ENCODE measurements around the gene ZNF556.

GRCh38 chr19:2896694-2897093 is 29.6 kb downstream of the ZNF556 start:
- TF ChIP-seq POLR2A (IDR thresholded peaks at IDR 0.05; ENCODE audit: low read length) (no peak), EP300 (IDR thresholded peaks at IDR 0.05) (no peak), FOSL2 (IDR thresholded peaks at IDR 0.05) (no peak), FOSL2 (CRISPR knock-in tag; IDR thresholded peaks at IDR 0.05) (no peak), ZSCAN20 (CRISPR knock-in tag; IDR thresholded peaks at IDR 0.05) (no peak), RNF2 (IDR thresholded peaks at IDR 0.05; ENCODE audit: borderline replicate concordance, low read depth) (no peak), SREBF2 (IDR thresholded peaks at IDR 0.05) (no peak), CHD2 (IDR thresholded peaks at IDR 0.05; ENCODE audit: low read length, partially characterized antibody) (no peak), ZFP36 (IDR thresholded peaks at IDR 0.05; ENCODE audit: borderline replicate concordance, partially characterized antibody) (no peak)
- TF ChIP-seq, protein P1, sequence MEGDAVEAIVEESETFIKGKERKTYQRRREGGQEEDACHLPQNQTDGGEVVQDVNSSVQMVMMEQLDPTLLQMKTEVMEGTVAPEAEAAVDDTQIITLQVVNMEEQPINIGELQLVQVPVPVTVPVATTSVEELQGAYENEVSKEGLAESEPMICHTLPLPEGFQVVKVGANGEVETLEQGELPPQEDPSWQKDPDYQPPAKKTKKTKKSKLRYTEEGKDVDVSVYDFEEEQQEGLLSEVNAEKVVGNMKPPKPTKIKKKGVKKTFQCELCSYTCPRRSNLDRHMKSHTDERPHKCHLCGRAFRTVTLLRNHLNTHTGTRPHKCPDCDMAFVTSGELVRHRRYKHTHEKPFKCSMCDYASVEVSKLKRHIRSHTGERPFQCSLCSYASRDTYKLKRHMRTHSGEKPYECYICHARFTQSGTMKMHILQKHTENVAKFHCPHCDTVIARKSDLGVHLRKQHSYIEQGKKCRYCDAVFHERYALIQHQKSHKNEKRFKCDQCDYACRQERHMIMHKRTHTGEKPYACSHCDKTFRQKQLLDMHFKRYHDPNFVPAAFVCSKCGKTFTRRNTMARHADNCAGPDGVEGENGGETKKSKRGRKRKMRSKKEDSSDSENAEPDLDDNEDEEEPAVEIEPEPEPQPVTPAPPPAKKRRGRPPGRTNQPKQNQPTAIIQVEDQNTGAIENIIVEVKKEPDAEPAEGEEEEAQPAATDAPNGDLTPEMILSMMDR (IDR thresholded peaks at IDR 0.05) = no peak
- TF ChIP-seq, protein P2, sequence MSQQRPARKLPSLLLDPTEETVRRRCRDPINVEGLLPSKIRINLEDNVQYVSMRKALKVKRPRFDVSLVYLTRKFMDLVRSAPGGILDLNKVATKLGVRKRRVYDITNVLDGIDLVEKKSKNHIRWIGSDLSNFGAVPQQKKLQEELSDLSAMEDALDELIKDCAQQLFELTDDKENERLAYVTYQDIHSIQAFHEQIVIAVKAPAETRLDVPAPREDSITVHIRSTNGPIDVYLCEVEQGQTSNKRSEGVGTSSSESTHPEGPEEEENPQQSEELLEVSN (IDR thresholded peaks at IDR 0.05; ENCODE audit: borderline replicate concordance, low read depth) = no peak
- TF ChIP-seq, protein P3, sequence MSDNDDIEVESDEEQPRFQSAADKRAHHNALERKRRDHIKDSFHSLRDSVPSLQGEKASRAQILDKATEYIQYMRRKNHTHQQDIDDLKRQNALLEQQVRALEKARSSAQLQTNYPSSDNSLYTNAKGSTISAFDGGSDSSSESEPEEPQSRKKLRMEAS (IDR thresholded peaks at IDR 0.05) = no peak
- TF ChIP-seq, protein P4, sequence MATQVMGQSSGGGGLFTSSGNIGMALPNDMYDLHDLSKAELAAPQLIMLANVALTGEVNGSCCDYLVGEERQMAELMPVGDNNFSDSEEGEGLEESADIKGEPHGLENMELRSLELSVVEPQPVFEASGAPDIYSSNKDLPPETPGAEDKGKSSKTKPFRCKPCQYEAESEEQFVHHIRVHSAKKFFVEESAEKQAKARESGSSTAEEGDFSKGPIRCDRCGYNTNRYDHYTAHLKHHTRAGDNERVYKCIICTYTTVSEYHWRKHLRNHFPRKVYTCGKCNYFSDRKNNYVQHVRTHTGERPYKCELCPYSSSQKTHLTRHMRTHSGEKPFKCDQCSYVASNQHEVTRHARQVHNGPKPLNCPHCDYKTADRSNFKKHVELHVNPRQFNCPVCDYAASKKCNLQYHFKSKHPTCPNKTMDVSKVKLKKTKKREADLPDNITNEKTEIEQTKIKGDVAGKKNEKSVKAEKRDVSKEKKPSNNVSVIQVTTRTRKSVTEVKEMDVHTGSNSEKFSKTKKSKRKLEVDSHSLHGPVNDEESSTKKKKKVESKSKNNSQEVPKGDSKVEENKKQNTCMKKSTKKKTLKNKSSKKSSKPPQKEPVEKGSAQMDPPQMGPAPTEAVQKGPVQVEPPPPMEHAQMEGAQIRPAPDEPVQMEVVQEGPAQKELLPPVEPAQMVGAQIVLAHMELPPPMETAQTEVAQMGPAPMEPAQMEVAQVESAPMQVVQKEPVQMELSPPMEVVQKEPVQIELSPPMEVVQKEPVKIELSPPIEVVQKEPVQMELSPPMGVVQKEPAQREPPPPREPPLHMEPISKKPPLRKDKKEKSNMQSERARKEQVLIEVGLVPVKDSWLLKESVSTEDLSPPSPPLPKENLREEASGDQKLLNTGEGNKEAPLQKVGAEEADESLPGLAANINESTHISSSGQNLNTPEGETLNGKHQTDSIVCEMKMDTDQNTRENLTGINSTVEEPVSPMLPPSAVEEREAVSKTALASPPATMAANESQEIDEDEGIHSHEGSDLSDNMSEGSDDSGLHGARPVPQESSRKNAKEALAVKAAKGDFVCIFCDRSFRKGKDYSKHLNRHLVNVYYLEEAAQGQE (IDR thresholded peaks at IDR 0.05) = no peak

All from A549 (cell line).